Measurements from ENCODE around the gene AMD1. TPM values are rescaled to one million over a fixed set of nuclear protein-coding genes. Genes with fewer than 3 reads are reported as not detected.
"Not testable (repeated sequence)": the region's sequence is repeated elsewhere in the genome, so short reads cannot be mapped to it uniquely, and the experiment has no call there.

AMD1 gene
- total and polyA plus RNA-seq, 3 donors from 2014 or later = 47.9 to 109 (median 85.6) TPM

DNA sequence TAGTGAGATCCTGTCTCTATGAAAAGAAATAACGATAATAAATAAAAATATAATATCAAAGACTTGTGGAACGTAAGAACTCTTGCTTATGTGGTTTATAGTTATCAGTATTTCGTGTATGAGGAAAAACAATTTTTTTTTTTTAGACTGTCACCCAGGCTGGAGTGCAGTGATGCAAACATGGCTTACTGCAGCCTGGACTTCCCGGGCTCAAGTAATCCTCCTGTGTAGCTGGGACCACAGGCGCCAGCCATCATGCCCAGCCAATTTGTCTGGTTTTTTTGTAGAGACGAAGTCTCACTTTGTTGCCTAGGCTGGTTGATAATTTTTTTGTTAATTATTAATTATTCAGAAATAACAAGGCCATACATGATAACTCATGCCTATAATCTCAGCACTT, 40.8 kb upstream of the AMD1 start:
- DNase-seq = no peak
- no peaks in the 10 kb centered on the region for H3K9me3 ChIP-seq
- H3K4me1 ChIP-seq = no peaks in the 10 kb centered on the region
- intact Hi-C loops (cut with DNase I; ENCODE audit: low total_unique reads) = no loop called here
- H3K27ac ChIP-seq = no peak overlapping the region
- TF ChIP-seq POLR2A (IDR thresholded peaks at IDR 0.05) = no peak
- TF ChIP-seq, protein P1, sequence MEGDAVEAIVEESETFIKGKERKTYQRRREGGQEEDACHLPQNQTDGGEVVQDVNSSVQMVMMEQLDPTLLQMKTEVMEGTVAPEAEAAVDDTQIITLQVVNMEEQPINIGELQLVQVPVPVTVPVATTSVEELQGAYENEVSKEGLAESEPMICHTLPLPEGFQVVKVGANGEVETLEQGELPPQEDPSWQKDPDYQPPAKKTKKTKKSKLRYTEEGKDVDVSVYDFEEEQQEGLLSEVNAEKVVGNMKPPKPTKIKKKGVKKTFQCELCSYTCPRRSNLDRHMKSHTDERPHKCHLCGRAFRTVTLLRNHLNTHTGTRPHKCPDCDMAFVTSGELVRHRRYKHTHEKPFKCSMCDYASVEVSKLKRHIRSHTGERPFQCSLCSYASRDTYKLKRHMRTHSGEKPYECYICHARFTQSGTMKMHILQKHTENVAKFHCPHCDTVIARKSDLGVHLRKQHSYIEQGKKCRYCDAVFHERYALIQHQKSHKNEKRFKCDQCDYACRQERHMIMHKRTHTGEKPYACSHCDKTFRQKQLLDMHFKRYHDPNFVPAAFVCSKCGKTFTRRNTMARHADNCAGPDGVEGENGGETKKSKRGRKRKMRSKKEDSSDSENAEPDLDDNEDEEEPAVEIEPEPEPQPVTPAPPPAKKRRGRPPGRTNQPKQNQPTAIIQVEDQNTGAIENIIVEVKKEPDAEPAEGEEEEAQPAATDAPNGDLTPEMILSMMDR (IDR thresholded peaks at IDR 0.05) = no peak
- H3K36me3 ChIP-seq (ENCODE audit: low read depth, missing control alignments) = no peaks in the 10 kb centered on the region
- WGBS, 2 donors = 83 to 92% methylated on average over 6 of the region's 6 CpGs
- H3K4me3 ChIP-seq = no peak overlapping the region
- no peaks in the 10 kb centered on the region for H3K27me3 ChIP-seq

DNA sequence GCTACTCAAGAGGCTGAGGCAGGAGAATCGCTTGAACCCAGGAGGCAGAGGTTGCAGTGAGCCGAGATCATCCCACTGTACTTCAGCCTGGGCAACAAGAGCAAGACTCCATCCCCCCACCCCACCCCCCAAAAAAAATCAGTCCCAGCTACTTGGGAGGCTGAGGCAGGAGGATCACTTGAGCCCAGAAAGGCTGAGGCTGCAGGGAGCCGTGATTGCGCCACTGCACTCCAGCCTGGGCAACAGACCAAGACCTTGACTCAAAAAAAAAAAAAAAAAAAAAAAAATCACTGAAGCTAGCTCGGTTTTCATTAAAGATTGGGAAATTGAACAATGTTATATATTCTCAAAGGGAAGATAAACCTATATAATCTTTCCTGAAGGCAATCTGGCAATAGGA, 38.8 kb upstream of the AMD1 start:
- H3K9me3 ChIP-seq; H3K4me1 ChIP-seq; H3K36me3 ChIP-seq (ENCODE audit: low read depth, missing control alignments); H3K27ac ChIP-seq; H3K4me3 ChIP-seq; intact Hi-C loops (cut with DNase I; ENCODE audit: low total_unique reads); H3K27me3 ChIP-seq; DNase-seq: not testable (repeated sequence)
- WGBS, 2 donors = 70 to 87% methylated on average over 5 of the region's 5 CpGs

GRCh38 chr6:110841266-110841665, 33.3 kb upstream of the AMD1 start:
- TF ChIP-seq POLR2A (IDR thresholded peaks at IDR 0.05) = no peak
- TF ChIP-seq, protein P1 (IDR thresholded peaks at IDR 0.05) = no peak
- DNase-seq = no peak
- intact Hi-C loops (cut with DNase I; ENCODE audit: low total_unique reads) = no loop called here
- Histone ChIP-seq H3K9me3 (no peaks in the 10 kb centered on the region), H3K4me3 (no peak overlapping the region), H3K27ac (no peak overlapping the region), H3K4me1 (no peaks in the 10 kb centered on the region), H3K36me3 (ENCODE audit: low read depth, missing control alignments) (no peaks in the 10 kb centered on the region), H3K27me3 (no peaks in the 10 kb centered on the region)
- 87 to 94% methylated on average over 6 of the region's 6 CpGs for WGBS, 2 donors

- WGBS, 2 donors = 92 to 93% methylated on average over 4 of the region's 4 CpGs
Observed at GRCh38 chr6:110849781-110850180, 24.8 kb upstream of the AMD1 start.

GRCh38 chr6:110852773-110853172, 21.8 kb upstream of the AMD1 start:
- no peak overlapping the region for H3K4me3 ChIP-seq
- H3K36me3 ChIP-seq (ENCODE audit: low read depth, missing control alignments) = no peaks in the 10 kb centered on the region
- no peak for TF ChIP-seq POLR2A (IDR thresholded peaks at IDR 0.05)
- TF ChIP-seq, protein P1 (IDR thresholded peaks at IDR 0.05) = no peak
- H3K9me3 ChIP-seq = no peaks in the 10 kb centered on the region
- intact Hi-C loops (cut with DNase I; ENCODE audit: low total_unique reads) = no loop called here
- H3K27ac ChIP-seq = no peak overlapping the region
- H3K4me1 ChIP-seq = no peaks in the 10 kb centered on the region
- no peaks in the 10 kb centered on the region for H3K27me3 ChIP-seq
- DNase-seq = no peak
- 92 to 97% methylated on average over 2 of the region's 2 CpGs for WGBS, 2 donors

More at GRCh38 chr6:110849781-110850180, 24.8 kb upstream of the AMD1 start:
- Histone ChIP-seq H3K4me1 (no peaks in the 10 kb centered on the region), H3K9me3 (no peaks in the 10 kb centered on the region), H3K36me3 (ENCODE audit: low read depth, missing control alignments) (no peaks in the 10 kb centered on the region), H3K4me3 (no peak overlapping the region), H3K27ac (no peak overlapping the region), H3K27me3 (no peaks in the 10 kb centered on the region)
- intact Hi-C loops (cut with DNase I; ENCODE audit: low total_unique reads) = no loop called here
- TF ChIP-seq, protein P1 (IDR thresholded peaks at IDR 0.05) = no peak
- TF ChIP-seq POLR2A (IDR thresholded peaks at IDR 0.05) = no peak
- no peak for DNase-seq

Measured in testis (tissue), 3 donors.